Subcutaneous adipose tissue (tissue), 4 donors: Measurements from ENCODE around the gene KCNMB2. TPM values are rescaled to one million over a fixed set of nuclear protein-coding genes. Genes with fewer than 3 reads are reported as not detected.

Experiments
- CTCF ChIP-seq: fragments of 450-650 bp; IDR thresholded peaks from one replicate; pipeline ENCODE4 v1.5.1; 2016; ENCODE audit warnings: low read depth, mild to moderate bottlenecking, control low read depth, antibody characterized with exemption, moderate library complexity
- total RNA-seq, 4 donors: library from RNA; depleted of rRNA; stranded (reverse); fragments of >200 nt; gene quantifications; one replicate each; pipeline ENCODE4 v1.1.0, GENCODE V29; 2016

KCNMB2 gene
- total RNA-seq, 4 donors from 2014 or later, result not detected

- no peak for TF ChIP-seq CTCF
Measured at GRCh38 chr3:178850450-178851190, 314.4 kb downstream of the KCNMB2 start.

- no peak for TF ChIP-seq CTCF
Measured at GRCh38 chr3:178851564-178851963, 315.3 kb downstream of the KCNMB2 start.

GRCh38 chr3:178856804-178857203 is 320.6 kb downstream of the KCNMB2 start:
- TF ChIP-seq CTCF, result no peak

- TF ChIP-seq CTCF, result no peak
Measured at GRCh38 chr3:178859386-178859785, 323.1 kb downstream of the KCNMB2 start.

- TF ChIP-seq CTCF, result no peak
Measured at GRCh38 chr3:178868681-178869080, 332.4 kb downstream of the KCNMB2 start.

GRCh38 chr3:178870085-178870484 is 333.8 kb downstream of the KCNMB2 start:
- TF ChIP-seq CTCF, result no peak

GRCh38 chr3:178875157-178875556 is 338.9 kb downstream of the KCNMB2 start:
- TF ChIP-seq CTCF, result no peak
